Endothelial cell of umbilical vein (primary cell): ENCODE results near the gene ADAMTS17. TPM values are rescaled to one million over a fixed set of nuclear protein-coding genes. Genes with fewer than 3 reads are reported as not detected.

Experiments
- BruUV-seq: library from RNA; stranded (reverse); fragments of 400-500 nt; replicated peaks from 2 replicates; lab custom pipeline; 2021; lab: Mats Ljungman, UMichigan
- CTCF ChIA-PET: fragments of 300-600, 350-600 bp; sonication (Branson Sonifier 250); formaldehyde crosslinking; loops from one replicate; lab custom pipeline; 2021; ENCODE audit warnings: antibody characterized with exemption, inconsistent platforms; lab: Charles Lee
- POLR2A ChIA-PET: fragments of 300-600, 350-600 bp; sonication (Branson Sonifier 250); formaldehyde crosslinking; loops from one replicate; lab custom pipeline; 2021; ENCODE audit warnings: antibody characterized with exemption, inconsistent platforms; lab: Charles Lee
- DNase-seq: peaks from one replicate; pipeline ENCODE4 v3.0.0-alpha.2; 2011; ENCODE audit warnings: low read depth, low spot score
- FAIRE-seq: peaks from 2 replicates; lab custom pipeline; 2011; peaks lifted over from hg19 to GRCh38; lab: Jason Lieb, UNC
- H2AFZ ChIP-seq: 2 replicates; pipeline ENCODE4 v1.6.0; 2012; ENCODE audit warnings: low read depth, low read length, control low read depth, inconsistent platforms
- H3K27ac ChIP-seq: 2 replicates; pipeline ENCODE4 v1.5.1; 2011; ENCODE audit warnings: low read depth, mild to moderate bottlenecking, control low read depth, low read length, moderate library complexity; ENCODE audit not compliant: insufficient read depth
- H3K27me3 ChIP-seq, 2 experiments: 2 replicates each; pipeline versions ENCODE4 v1.6.0 to v1.6.1; 2011; ENCODE audit warnings: low read length in 2 of 2, mixed read lengths in 1 of 2; ENCODE audit not compliant: control insufficient read depth in 2 of 2, insufficient read depth in 2 of 2
- H3K36me3 ChIP-seq, 2 experiments: 2 replicates in 1 of 2; 3 replicates in 1 of 2; pipeline ENCODE4 v1.5.1; 2011; ENCODE audit warnings: low read length in 2 of 2, mild to moderate bottlenecking in 1 of 2, moderate library complexity in 1 of 2; ENCODE audit not compliant: control insufficient read depth in 2 of 2, insufficient read depth in 2 of 2; ENCODE audit errors: extremely low read depth in 1 of 2
- H3K4me1 ChIP-seq: 3 replicates; pipeline ENCODE4 v1.5.1; 2011; ENCODE audit warnings: mild to moderate bottlenecking, low read length; ENCODE audit not compliant: control insufficient read depth, insufficient read depth; ENCODE audit errors: extremely low read depth
- H3K4me2 ChIP-seq: 2 replicates; pipeline ENCODE4 v1.6.1; 2011; ENCODE audit warnings: low read length, control low read depth, mixed read lengths; ENCODE audit not compliant: insufficient read depth
- H3K4me3 ChIP-seq, 3 experiments: fragments of 200-600 bp in 1 of 3; sonication (generic), shearing (Covaris generic) in 1 of 3; replicated peaks in 1 of 3; 2 replicates each; pipeline ENCODE4 v1.5.1; 2011 to 2016; ENCODE audit warnings: control low read depth in 3 of 3, low read length in 3 of 3, mild to moderate bottlenecking in 2 of 3, inconsistent platforms in 1 of 3, low read depth in 1 of 3, moderate library complexity in 1 of 3; ENCODE audit not compliant: insufficient read depth in 1 of 3
- H3K79me2 ChIP-seq: 2 replicates; pipeline ENCODE4 v1.6.0; 2012; ENCODE audit warnings: low read length, inconsistent platforms; ENCODE audit not compliant: control insufficient read depth, insufficient read depth
- H3K9ac ChIP-seq: replicated peaks from 2 replicates; pipeline ENCODE3; 2011; ENCODE audit warnings: low read length, control low read depth; ENCODE audit not compliant: insufficient read depth; ENCODE audit errors: extremely low read depth
- H3K9me1 ChIP-seq: replicated peaks from 3 replicates; pipeline ENCODE4 v1.6.0; 2011; ENCODE audit warnings: mild to moderate bottlenecking, low read length; ENCODE audit not compliant: control insufficient read depth, insufficient read depth; ENCODE audit errors: extremely low read depth
- H3K9me3 ChIP-seq: replicated peaks from 2 replicates; pipeline ENCODE4 v1.5.1; 2012; ENCODE audit warnings: low read length, inconsistent platforms; ENCODE audit not compliant: control insufficient read depth, insufficient read depth
- H4K20me1 ChIP-seq: replicated peaks from 2 replicates; pipeline ENCODE3; 2011; ENCODE audit warnings: mild to moderate bottlenecking, low read length; ENCODE audit not compliant: control insufficient read depth, insufficient read depth; ENCODE audit errors: extremely low read depth
- CTCF ChIP-seq, 2 donors: IDR thresholded peaks; 1 replicate in 1 of 2; 2 replicates in 1 of 2; pipeline ENCODE4 v1.5.1; 2011; ENCODE audit warnings: low read length in 2 of 2, mild to moderate bottlenecking in 2 of 2, moderate library complexity in 2 of 2, control low read depth in 1 of 2, inconsistent platforms in 1 of 2, low read depth in 1 of 2; ENCODE audit not compliant: insufficient read depth in 1 of 2; ENCODE audit errors: extremely low read depth in 1 of 2
- EZH2 ChIP-seq: IDR thresholded peaks from 2 replicates; pipeline ENCODE4 v1.6.1; 2012; ENCODE audit warnings: borderline replicate concordance, low read depth, mild to moderate bottlenecking, moderate library complexity, low read length, inconsistent platforms; ENCODE audit not compliant: severe bottlenecking
- FOS ChIP-seq: IDR thresholded peaks from 2 replicates; pipeline ENCODE4 v1.6.1; 2011; ENCODE audit warnings: mild to moderate bottlenecking, low read length, moderate library complexity, borderline replicate concordance; ENCODE audit not compliant: insufficient read depth
- GATA2 ChIP-seq: IDR thresholded peaks from 2 replicates; pipeline ENCODE4 v1.7.0; 2011; ENCODE audit warnings: low read depth, mild to moderate bottlenecking, moderate library complexity, mixed read lengths, low read length; ENCODE audit not compliant: insufficient read length, insufficient read depth
- JUN ChIP-seq: IDR thresholded peaks from 2 replicates; pipeline ENCODE4 v1.6.1; 2011; ENCODE audit warnings: borderline replicate concordance, low read depth; ENCODE audit not compliant: insufficient read length, insufficient read depth
- MAX ChIP-seq: IDR thresholded peaks from 2 replicates; pipeline ENCODE4 v1.6.1; 2011; ENCODE audit not compliant: insufficient read depth, insufficient read length
- MYC ChIP-seq: IDR thresholded peaks from one replicate; pipeline ENCODE4 v1.6.1; 2011; ENCODE audit warnings: mild to moderate bottlenecking, low read depth, low read length
- POLR2A ChIP-seq: IDR thresholded peaks from 2 replicates; pipeline ENCODE4 v1.6.1; 2012; ENCODE audit warnings: low read depth, mild to moderate bottlenecking, control low read depth, low read length
- dilution Hi-C: fragments of 300-500 bp; cut with MboI; formaldehyde crosslinking; loops from one replicate; pipeline ENCODE4 v1.15.0; 2019; ENCODE audit warnings: low sequenced_read_pairs; ENCODE audit not compliant: extremely low pct_ligation_motif_present
- intact Hi-C: fragments of 100-400 bp; cut with micrococcal nuclease; formaldehyde crosslinking; loops from one replicate; pipeline ENCODE4 v1.10.0; 2022
- polyA plus RNA-seq, 4 experiments: library from polyadenylated mRNA; depleted of rRNA in 3 of 4; stranded (reverse) in 3 of 4; unstranded in 1 of 4; fragments of >200 nt; gene quantifications; 2 replicates each; pipeline versions ENCODE4 v1.2.1 to v1.2.3, GENCODE V29; 2011 to 2012; ENCODE audit warnings: missing spikeins in 1 of 4
- total RNA-seq: library from RNA; stranded (reverse); gene quantifications from 2 replicates; pipeline ENCODE4 v1.2.3, GENCODE V29; 2021

ADAMTS17 gene
- total and polyA plus RNA-seq, 2 donors (not counting 3 experiments of a cell fraction or from before 2014, with no cell fraction given) = 0.12 TPM; not detected in 1

- CTCF ChIA-PET = no interaction called here
These were observed 236.7 kb downstream of the ADAMTS17 start for GRCh38 chr15:100105101-100105500.

More at GRCh38 chr15:100105101-100105500, 236.7 kb downstream of the ADAMTS17 start:
- H3K4me3 ChIP-seq = no peak overlapping the region
- no peaks in the 10 kb centered on the region for H4K20me1 ChIP-seq
- no peaks in the 10 kb centered on the region for H3K36me3 ChIP-seq
- TF ChIP-seq JUN (no peak), FOS (no peak), MAX (no peak), EZH2 (no peak), CTCF (IDR thresholded peaks at IDR 0.05; ENCODE audit: extremely low read depth in 1 of 2, insufficient read depth in 1 of 2, low read depth in 1 of 2, low read length in 2 of 2) (no peak), POLR2A (no peak), MYC (no peak), GATA2 (no peak)
- FAIRE-seq = no peak
- no peaks in the 10 kb centered on the region for H3K9me3 ChIP-seq
- H3K4me2 ChIP-seq = no peak overlapping the region
- H2AFZ ChIP-seq = no peak overlapping the region
- POLR2A ChIA-PET = no interaction called here
- H3K4me1 ChIP-seq = no peaks in the 10 kb centered on the region
- no peak for DNase-seq
- H3K9ac ChIP-seq = no peak overlapping the region
- no peaks in the 10 kb centered on the region for H3K27me3 ChIP-seq
- dilution Hi-C loops = no loop called here
- no TSS peak for BruUV-seq
- H3K9me1 ChIP-seq = no peaks in the 10 kb centered on the region
- intact Hi-C loops = no loop called here
- H3K27ac ChIP-seq = no peak overlapping the region
- H3K79me2 ChIP-seq = no peaks in the 10 kb centered on the region
